ENCODE measurements around the gene TBL1XR1.
"Not testable (repeated sequence)": the region's sequence is repeated elsewhere in the genome, so short reads cannot be mapped to it uniquely, and the experiment has no call there.

Gene TBL1XR1

DNA sequence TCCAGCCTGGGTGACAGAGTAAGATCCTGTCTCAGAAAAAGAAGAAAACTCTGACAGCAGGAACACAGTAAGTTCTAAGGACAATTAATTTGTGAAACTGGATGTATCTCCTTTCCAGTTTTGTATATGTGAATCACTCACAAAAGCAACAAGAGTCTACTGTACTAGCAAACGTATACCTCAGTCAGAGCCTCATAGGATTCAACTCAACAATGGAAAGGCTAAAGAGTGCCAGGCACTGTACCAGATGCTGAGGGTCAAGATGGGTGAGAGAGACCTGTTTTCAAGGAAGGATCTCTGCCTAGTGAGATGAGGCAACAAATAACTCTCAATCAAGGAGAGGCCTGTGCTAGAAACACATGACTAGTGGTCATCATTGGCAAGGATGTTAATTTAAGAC lies 14.9 kb downstream of the TBL1XR1 start:
- no peak for DNase-seq (ENCODE audit: low read depth in 2 of 2)

DNA sequence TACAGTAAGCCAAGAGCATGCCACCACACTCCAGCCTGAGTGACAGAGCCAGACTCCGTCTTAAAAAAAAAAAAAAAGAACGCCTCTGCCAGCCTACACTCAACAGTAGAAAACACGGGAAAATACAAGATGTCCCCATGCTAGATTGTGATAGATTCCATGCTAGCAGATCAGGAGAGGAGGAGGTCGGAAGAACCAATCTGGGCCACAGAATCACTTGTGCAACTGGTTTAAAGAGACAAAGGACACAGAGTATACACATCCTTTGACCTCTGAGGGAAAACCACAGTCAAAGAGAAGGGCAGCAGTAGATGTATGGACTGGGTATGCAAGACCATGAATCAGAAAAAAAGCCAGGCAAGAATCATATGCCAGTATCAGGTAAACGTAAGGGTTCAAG lies 15.9 kb downstream of the TBL1XR1 start:
- no peak for DNase-seq (ENCODE audit: low read depth in 2 of 2)

DNA sequence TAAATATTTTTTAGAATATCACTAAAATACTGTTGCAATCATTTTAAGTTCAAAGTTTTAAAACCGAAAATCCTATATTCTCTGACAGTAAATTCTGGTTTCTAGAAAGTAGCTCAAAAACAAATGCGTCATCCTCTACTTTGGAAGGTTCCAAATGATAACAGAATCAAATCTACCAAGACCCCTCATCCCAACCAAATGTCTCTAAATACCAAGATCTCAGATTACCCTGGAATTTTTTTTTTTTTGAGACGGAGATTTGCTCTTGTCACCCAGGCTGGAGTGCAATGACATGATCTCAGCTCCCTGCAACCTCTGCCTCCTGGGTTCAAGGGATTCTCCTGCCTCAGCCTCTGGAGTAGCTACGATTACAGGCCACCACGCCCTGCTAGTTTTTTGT lies 16.8 kb downstream of the TBL1XR1 start:
- DNase-seq (ENCODE audit: low read depth in 2 of 2): no peak

DNA sequence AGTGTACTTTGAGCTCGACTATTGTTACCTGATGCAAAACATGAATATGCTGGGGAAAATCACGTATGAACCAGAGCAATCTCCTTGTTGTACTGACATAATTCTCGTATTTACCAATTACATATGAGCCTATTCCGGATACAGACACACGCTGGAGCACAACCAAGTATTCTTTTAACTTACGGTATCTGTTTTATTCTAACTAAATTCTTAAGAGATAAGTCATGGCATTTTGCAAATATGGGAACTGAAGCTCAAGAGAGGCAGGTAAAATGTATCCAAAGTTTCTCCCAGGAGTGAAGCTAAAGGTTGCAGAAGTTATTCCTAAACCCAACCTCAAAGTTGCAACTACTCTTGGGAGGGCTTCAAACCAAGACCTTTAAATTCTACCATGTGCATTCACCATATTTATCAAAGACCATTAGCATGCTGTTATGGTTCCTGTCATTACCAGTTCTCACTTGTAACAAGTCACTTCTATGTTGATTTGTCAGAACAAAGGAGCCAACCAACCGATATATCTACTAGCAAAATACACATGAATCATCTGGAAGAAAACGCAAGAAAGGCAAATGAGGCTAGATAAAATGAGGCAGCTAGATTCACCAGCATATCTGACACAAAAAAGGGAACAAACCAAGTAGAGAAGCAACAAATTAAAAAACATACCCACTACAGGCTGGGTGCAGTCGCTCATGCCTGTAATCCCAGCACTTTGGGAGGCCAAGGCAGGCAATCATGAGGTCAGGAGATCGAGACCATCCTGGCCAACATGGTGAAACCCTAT lies 17.8 kb downstream of the TBL1XR1 start:
- DNase-seq (ENCODE audit: low read depth in 2 of 2): no peak

DNA sequence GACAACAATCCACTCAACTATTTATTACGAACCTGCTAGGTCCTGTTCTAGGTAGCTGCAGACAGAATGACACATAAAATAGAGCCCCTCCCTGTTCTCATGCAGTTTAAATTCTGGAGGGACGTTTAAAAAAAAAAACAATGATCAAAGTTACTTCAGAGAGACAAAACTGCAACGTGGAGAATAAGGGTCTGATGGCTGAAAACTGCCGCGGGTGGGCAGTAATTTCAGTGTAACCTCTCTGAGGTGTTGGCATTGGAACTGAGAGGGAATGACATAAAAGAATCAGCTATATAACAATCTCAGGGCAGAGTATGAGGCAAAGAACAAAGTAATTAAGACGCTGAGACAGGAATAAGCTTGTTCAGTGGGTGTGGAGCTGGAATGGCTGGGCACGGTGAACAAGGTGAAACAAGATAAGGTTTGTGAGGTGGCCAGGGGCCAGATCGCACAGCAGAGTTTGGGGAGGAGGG lies 19.5 kb downstream of the TBL1XR1 start:
- no peak for DNase-seq (ENCODE audit: low read depth in 2 of 2)

DNA sequence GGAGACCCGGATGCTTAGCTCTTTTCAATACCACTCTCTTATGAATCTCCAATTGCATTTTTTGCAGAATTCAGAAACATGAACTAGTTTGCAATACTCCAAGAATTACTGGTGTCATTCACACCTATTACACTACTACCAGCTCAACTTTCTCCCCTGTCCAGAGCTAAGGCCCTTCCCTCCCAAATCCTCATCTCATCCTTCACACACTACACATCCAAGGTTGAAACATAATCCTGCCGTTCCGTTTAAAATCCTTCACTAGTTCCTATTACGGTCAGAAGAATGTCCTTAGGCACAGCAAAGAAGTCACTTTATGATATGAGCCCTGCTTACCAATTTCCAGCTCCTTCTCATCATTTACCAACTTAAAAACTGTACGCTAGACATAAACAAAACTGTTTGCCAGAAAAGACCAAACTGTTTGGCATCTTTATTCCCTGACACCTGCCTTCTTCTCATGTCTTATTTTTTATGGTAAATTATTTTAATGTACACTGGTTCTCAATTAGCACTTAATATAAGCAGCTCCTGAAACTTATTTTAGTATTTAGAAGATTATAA lies 22.6 kb downstream of the TBL1XR1 start:
- DNase-seq (ENCODE audit: low read depth in 2 of 2): no peak

DNA sequence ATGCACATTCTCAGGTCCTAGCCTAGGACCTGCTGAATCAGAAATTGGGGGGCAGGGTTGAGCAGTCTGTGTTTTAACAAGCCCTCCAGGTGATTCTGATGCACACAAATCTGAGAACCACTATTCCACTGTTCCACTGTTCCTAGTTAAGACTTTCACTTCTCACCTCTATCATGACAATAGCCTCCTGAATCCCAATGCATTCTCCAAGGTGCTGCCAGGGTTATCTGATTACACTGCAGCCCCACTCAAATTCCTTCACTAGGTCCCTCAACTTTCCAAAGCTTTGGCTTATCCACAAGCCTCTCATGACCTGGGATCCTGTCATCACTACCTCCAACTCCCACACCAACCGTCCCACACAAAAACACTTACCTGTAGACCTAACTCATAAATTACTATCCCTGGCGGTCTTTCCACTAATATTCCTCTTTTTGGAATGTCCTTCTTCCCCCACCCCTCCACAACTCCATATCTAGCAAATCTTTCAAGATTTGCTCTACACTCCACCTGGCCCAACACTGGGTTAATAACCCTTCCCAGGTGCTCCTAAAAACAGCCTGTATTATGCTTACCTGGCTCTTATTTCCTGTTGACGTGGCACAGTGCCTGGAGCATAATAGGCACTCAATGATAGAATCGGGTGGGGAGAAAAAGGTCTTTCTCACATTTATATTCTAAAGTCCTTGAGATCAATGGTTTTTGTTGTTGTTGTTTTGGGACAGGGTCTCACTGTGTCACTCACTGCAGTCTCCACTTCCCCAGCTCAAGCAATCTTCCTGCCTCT lies 27.2 kb downstream of the TBL1XR1 start:
- DNase-seq (ENCODE audit: low read depth in 2 of 2): no peak

DNA sequence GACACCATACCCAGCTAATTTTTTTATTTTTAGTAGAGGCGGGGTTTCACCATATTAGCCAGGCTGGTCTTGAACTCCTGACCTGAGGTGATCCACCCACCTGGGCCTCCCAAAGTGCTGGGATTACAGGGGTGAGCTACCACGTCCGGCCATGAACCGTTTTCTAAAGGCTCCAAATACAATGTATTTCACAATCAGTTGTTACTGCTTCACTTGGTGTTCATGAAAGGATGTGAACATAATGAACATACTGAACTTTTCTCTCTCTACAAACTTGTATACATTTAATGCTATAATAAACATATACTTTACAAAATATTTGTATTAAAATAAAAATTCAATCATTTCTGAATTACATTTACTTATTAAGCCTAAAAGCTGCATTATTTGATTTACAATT lies 28.9 kb downstream of the TBL1XR1 start:
- DNase-seq (ENCODE audit: low read depth in 2 of 2): no peak

DNA sequence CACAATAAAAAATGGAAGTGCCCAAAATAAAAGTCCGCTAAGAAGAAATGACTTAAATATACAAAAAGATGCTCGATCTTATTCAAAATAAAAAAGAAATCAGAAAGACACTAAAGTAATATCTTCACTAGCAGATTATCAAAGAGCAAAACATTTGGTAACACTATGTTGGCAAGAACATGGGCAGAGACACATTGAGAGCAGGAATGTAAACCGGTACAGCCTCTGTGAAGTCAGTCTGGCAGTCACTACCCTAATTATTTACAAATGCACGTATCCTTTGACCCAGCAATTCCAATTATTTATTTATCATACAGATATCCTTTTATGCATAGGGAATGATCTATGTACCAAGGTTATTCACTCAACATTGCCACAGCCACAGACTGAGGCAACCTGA lies 34.5 kb downstream of the TBL1XR1 start:
- no peak for DNase-seq (ENCODE audit: low read depth in 2 of 2)

DNA sequence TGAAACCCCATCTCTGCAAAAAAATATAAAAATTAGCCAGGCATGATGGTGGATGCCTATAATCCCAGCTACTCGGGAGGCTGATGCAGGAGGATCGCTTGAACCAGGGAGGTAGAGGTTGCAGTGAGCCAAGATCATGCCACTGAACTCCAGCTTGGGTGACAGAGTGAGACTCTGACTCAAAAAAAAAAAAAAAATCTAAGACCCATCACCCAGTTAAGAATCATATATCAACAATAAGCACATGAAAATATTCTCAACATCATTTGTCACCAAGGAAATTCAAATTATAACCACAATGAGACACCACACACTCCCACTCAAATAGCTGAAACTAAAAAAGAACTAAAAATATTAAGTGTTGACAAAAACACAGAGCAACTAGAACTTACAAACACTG lies 35.7 kb downstream of the TBL1XR1 start:
- not testable (repeated sequence) for DNase-seq (ENCODE audit: low read depth in 2 of 2)

DNA sequence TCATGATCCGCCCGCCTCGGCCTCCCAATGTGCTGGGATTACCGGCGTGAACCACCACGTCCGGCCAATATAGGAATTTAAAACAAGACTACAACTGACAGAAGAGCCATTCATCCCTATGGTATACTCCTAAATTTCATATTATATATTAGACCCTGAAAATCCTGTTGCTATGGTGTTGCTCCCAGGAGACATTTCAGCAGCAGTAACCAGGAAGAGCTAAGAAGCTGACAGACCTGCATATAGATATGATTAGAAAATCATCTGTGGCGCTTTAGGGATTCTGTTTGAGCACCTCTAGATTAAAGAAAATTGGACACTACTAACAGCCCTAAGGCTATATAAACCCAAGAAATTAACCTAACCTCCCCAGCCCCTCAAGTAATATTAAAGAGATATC lies 38.8 kb downstream of the TBL1XR1 start:
- no peak for DNase-seq (ENCODE audit: low read depth in 2 of 2)

DNA sequence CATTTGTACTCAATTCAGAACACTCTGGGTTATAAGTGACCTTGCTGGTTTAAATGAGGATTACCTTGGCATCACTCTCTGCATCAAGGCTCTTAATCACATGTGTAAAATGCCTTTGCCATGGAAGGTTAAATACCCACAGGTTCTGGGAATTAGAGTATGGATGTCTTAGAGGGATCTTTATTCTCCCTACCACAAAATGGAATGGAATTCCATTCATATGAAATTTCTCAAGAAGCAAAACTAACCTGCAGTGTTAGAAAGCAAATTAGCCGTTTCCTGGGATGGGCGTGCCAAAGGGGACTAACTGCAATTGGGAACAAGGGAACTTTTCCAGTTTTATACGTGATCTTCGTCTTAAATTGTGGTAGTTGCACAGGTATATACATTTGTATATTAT lies 39.8 kb downstream of the TBL1XR1 start:
- no peak for DNase-seq (ENCODE audit: low read depth in 2 of 2)

DNA sequence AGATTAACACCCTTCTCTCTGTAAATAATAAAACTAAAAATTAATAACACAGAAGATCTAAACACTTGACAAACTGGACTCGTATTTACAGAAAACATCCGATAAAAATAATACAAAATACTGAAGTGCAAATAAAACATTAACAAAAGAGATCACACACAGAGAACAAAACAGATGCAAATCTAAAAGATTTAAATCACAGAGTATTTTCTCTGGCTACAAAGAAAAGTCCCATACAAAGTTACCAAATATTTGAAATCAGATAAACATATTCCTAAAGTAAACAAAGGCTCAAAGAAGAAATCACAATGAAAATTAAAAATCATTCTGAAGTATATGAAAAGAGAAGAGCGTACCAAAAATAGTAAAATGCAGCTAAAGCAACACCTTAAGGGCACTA lies 42.5 kb downstream of the TBL1XR1 start:
- DNase-seq (ENCODE audit: low read depth in 2 of 2): no peak

DNA sequence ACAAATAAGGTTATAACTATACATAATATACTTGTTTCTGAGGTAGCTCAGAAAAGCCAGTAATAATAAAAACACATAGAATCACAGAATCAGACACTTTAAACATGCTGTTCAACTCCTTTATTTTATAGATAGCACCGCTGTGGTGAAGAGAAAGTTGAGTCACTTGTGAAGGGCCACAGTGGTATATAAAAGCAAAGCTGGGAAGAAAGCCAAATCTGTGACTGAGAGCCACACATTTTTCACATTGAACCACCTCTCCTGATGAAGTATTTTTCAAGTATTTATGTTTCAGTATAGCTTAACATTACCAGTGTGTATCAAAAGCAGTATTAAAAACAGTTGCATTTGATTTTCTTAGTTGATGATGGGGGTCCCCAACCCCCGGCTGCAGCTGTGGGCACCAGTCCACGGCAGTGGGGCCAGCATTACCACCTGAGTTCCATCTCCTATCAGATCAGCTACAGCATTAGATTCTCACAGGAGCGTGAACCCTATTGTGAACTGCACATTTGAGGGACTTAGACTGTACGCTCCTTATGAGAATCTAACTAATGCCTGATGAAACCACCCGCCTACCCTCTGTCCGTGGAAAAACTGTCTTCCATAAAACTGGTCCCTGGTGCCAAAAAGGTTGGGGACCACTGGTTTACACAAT lies 46.2 kb downstream of the TBL1XR1 start:
- no peak for DNase-seq (ENCODE audit: low read depth in 2 of 2)

DNA sequence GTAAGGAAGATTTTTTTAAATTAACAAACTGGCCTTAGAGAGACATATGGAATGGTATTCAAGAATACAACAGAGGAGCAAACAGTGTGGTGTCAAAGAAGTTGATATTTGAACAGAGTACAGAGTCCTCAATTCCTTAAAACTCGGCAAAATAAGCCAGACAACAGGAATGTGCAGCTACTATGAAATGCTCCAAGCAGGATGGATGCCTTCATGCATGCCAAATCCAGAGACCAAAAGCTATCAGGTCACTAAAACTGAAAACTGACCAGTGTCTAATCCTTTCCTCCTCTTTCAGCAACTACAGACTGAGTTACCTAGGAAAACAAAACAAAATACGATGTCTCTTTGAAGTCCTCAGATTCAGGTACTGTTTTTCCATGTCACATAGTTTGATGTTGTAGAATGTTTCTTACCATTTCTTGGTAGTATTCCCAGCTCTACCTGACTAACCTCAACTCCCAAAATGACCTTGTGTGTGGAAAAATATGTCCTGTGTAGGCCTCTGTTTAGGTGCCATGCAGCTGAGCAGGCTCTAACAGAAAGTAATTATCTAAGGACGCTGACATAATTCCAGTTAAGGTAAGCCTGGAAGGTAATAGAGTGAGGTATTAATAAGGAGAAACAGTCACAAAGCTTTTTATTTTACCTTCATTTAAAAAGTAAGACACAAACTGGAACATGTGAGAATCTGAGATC lies 46.9 kb downstream of the TBL1XR1 start:
- no peak for DNase-seq (ENCODE audit: low read depth in 2 of 2)

DNA sequence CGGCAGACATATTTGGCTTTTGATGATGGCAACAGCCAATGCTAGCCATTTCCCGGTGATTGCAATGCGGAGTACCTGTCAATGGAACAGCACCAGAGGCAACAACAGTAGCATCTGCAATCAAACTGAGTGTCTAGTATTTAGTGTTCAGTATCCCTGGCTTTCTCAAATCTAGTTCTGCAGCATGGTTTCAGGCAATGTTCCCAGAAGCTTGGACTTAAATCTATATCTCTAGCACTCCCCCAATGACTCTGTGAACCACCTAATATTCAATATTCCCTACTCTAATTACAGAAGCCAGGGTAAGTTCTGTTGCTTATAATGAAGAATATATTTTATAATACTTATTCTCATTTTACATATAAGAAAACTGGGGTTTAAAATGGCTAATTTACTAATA lies 48.2 kb downstream of the TBL1XR1 start:
- DNase-seq (ENCODE audit: low read depth in 2 of 2): no peak

DNA sequence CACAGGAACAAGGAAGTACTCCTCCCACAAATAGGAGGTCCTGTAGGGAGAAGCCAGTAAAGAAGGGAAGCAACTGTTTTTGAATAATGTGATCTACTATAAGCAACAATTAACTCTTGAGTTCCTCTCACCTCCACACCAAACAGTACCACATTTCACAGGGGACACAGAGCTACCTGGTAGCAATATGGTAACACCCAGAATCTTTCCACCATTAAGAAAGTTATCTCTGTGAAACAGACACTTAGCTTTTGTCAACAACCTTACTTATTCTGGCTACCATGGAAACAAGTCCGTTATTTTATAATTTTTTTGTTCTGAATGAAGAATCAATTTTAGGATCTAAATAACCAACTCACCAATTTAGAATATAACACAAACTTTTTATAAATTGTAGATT lies 49.5 kb downstream of the TBL1XR1 start:
- DNase-seq (ENCODE audit: low read depth in 2 of 2): no peak

DNA sequence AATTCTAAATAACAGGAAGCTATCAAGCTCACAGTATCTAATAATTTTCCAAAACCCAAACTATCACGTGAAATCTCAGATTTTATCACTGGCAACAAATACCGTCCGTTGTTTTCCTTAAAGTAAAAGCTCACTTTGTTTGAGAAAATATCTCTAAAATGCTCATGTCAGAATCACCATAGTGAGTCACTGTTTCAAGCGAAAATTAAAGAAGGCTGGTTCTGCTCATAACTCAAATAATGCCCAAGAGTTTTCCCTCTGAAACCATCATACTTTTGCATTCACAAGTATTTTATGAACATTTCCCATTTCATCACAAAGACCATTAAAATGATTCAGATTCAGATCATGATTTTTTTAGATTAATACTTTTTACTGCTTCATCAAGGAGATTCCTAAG lies 50.6 kb downstream of the TBL1XR1 start:
- DNase-seq (ENCODE audit: low read depth in 2 of 2): no peak

DNA sequence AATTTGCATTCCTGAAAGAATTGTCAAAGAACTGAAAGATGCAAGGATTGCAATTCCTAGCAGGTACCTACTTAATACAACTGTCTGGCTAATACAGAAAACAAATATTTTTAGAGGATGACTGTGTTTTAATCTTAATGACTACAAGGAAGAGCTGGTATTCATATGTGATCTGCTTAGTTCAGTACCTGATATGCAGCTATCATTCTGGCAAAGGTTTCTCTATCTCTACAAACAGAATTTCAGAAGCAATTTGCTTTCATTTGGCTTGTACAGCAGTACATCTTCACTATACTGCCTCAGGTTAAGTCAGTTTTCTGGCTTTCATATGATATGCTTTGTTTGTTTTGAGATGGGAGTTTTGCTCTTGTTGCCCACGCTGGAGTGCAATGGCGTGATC lies 51.3 kb downstream of the TBL1XR1 start:
- no peak for DNase-seq (ENCODE audit: low read depth in 2 of 2)

DNA sequence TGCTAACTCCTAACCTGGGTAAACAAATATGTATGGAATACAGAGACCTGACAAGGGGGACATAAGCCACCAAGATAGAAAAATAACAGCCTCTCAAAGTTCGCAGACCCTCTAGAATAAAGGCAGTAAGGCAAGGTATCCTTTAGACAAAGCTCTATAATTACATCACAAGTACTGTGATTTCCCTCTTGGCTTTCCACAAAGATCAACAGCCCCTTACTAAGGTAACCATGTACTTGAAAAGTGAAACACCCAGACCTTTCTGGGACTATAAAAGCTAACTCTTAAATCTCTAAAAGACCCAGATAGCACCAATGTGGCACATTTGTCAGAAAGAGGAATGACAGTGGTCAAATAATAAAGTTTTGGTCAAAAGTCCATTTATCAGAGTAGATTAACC lies 51.9 kb downstream of the TBL1XR1 start:
- DNase-seq (ENCODE audit: low read depth in 2 of 2): no peak

DNA sequence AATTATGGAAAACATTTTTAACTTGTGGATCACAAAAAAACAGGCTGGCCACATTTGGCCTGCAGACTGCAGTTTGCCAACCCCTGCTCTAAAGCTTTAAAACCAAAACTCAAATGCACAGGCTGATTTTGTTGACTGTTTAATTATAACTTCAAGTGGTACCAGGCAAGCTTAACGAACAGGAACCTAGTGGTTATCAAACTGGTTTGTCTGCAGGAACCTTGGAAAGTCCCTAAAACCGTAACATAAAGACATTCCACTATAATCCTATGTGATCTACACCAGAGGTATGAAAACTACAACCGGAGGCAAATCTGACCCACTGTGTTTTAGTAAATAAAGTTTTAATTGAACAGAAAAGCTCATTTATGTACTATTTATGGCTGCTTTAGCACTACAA lies 52.4 kb downstream of the TBL1XR1 start:
- no peak for DNase-seq (ENCODE audit: low read depth in 2 of 2)

All from activated CD4-positive, alpha-beta T cell treated with anti-CD3 and anti-CD28 coated beads for 24 hours (primary cell).